22Rv1 (cell line): ENCODE data around the gene TWSG1.

Experiments used
- ZFX ChIP-seq: fragments of 450-650 bp; IDR thresholded peaks from 2 replicates; pipeline ENCODE4 v1.6.1; 2017; ENCODE audit warnings: antibody characterized with exemption, borderline replicate concordance
- TF ChIP-seq, protein P1 (sequence below): fragments of 450-650 bp; IDR thresholded peaks from 2 replicates; pipeline ENCODE4 v1.5.1; 2017; ENCODE audit warnings: mild to moderate bottlenecking

DNA sequence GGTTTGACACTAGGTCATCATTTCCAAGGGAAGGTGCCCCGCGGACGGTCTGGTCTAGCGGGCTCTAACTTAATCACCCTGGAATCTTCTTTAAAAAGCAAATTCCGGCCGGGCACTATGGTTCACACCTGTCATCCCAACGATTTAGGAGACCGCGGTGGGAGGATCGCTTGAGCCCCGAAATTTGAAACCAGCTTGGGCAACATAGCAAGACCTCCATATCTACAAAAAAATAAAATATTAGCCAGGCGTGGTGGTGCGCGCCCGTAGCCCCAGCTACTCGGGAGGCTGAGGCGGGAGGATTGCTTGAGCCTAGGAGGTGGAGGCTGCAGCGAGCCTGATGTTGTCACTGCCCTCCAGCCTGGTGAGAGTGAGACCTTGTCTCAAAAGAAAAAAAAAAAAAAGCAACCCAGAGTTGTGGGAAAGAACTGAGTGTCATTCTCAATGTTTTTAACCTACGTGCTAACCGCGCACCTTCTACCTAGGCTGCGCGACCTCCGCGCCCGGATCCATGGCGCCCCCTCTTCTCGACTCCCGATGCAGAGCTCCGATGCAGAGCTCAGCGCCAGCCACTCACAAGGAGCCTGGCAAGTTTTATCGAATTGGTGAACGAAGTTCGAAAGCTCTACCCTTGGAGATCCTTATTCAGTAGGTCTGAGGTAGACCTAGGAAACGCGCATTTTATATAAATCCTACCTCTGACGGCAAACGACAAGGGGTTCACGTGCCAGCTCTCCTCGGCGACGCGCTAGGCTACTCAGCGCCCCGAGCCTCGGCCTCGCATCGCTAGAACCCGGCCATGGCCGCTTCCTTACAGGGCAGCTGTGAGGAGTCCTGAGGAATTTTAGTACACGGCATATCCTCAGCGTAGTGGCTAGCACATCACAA, 888 bp upstream of the TWSG1 start:
- TF ChIP-seq, protein P1, sequence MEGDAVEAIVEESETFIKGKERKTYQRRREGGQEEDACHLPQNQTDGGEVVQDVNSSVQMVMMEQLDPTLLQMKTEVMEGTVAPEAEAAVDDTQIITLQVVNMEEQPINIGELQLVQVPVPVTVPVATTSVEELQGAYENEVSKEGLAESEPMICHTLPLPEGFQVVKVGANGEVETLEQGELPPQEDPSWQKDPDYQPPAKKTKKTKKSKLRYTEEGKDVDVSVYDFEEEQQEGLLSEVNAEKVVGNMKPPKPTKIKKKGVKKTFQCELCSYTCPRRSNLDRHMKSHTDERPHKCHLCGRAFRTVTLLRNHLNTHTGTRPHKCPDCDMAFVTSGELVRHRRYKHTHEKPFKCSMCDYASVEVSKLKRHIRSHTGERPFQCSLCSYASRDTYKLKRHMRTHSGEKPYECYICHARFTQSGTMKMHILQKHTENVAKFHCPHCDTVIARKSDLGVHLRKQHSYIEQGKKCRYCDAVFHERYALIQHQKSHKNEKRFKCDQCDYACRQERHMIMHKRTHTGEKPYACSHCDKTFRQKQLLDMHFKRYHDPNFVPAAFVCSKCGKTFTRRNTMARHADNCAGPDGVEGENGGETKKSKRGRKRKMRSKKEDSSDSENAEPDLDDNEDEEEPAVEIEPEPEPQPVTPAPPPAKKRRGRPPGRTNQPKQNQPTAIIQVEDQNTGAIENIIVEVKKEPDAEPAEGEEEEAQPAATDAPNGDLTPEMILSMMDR, result no peak
- TF ChIP-seq ZFX, result no peak
